ENCODE measurements around the gene THSD7B. TPM values are rescaled to one million over a fixed set of nuclear protein-coding genes. Genes with fewer than 3 reads are reported as not detected.

Gene THSD7B
- polyA plus RNA-seq, 2 of the 4 experiments (the other 2 are of a cell fraction), result not detected

- TF ChIP-seq ESRRA (IDR thresholded peaks at IDR 0.05; ENCODE audit: borderline replicate concordance, low read length), result no peak
- no peak for TF ChIP-seq POLR2A (IDR thresholded peaks at IDR 0.05; ENCODE audit: low read length)
- TF ChIP-seq ZC3H11A (IDR thresholded peaks at IDR 0.05), result no peak
Observed at GRCh38 chr2:136917411-136917881, 152.1 kb downstream of the THSD7B start (continued).

- POLR2A ChIA-PET, result no interaction called here
- FAIRE-seq (no peak), ATAC-seq (no peak), DNase-seq (ENCODE audit: low read depth in 1 of 2, low spot score in 1 of 2) (no peak)
- TF ChIP-seq GATA3 (IDR thresholded peaks at IDR 0.05; ENCODE audit: borderline replicate concordance), result no peak
- no peak for TF ChIP-seq USF2 (IDR thresholded peaks at IDR 0.05)
- no peak for TF ChIP-seq ATOH8 (CRISPR knock-in tag; IDR thresholded peaks at IDR 0.05; ENCODE audit: low read depth)
- TF ChIP-seq HOXB13 (CRISPR knock-in tag; IDR thresholded peaks at IDR 0.05; ENCODE audit: low read depth), result no peak
- TF ChIP-seq BHLHE40 (IDR thresholded peaks at IDR 0.05; ENCODE audit: low read depth, low read length), result no peak
- no peak for TF ChIP-seq TP53 (CRISPR knock-in tag; IDR thresholded peaks at IDR 0.05)
- no peak for TF ChIP-seq MYC (IDR thresholded peaks at IDR 0.05; ENCODE audit: borderline replicate concordance, low read length)
- TF ChIP-seq PBX3 (IDR thresholded peaks at IDR 0.05), result no peak
- TF ChIP-seq SREBF2 (IDR thresholded peaks at IDR 0.05), result no peak
- TF ChIP-seq ELK1 (IDR thresholded peaks at IDR 0.05; ENCODE audit: low read depth, low read length), result no peak
- TF ChIP-seq NFE2L2 (conservative IDR thresholded peaks at IDR 0.05; ENCODE audit: low read length), result no peak
- no peak for TF ChIP-seq EP300 (IDR thresholded peaks at IDR 0.05)
- no peak for TF ChIP-seq KDM1A (IDR thresholded peaks at IDR 0.05; ENCODE audit: low read depth)
- TF ChIP-seq CHD2 (IDR thresholded peaks at IDR 0.05; ENCODE audit: low read length, partially characterized antibody), result no peak
- TF ChIP-seq HOXA7 (CRISPR knock-in tag; IDR thresholded peaks at IDR 0.05), result no peak
- TF ChIP-seq POLR2A (IDR thresholded peaks at IDR 0.05; ENCODE audit: low read length), result no peak
- no peak for TF ChIP-seq HMGXB4 (CRISPR knock-in tag; IDR thresholded peaks at IDR 0.05; ENCODE audit: borderline replicate concordance)
- TF ChIP-seq REST (IDR thresholded peaks at IDR 0.05), result no peak
- Histone ChIP-seq H3K4me3 (no peak overlapping the region), H3K27ac (no peak overlapping the region), H3K4me1 (no peaks in the 10 kb centered on the region), H3K4me2 (no peak overlapping the region), H3K9me3 (no peaks in the 10 kb centered on the region)
- WGBS (ENCODE audit: missing lambda C conversion rate), result 50% methylated on average over 2 of the region's 4 CpGs
- CTCF ChIA-PET, result no interaction called here
Observed at GRCh38 chr2:136919682-136920081, 154.3 kb downstream of the THSD7B start.
